Mucosa of gallbladder (tissue), 1 donor: ENCODE measurements around the gene C16orf89. TPM values are rescaled to one million over a fixed set of nuclear protein-coding genes. Genes with fewer than 3 reads are reported as not detected.
"Not testable (repeated sequence)": the region's sequence is repeated elsewhere in the genome, so short reads cannot be mapped to it uniquely, and the experiment has no call there.

Experiments used
- DNase-seq: peaks from one replicate; pipeline ENCODE4 v3.0.0-alpha.2; 2020; ENCODE audit warnings: low spot score
- total RNA-seq: library from RNA; stranded (reverse); gene quantifications from one replicate; pipeline ENCODE4 v1.2.1, GENCODE V29; 2021
- donor health status: DM: no; HTN: no; CAD: no.

Gene C16orf89
- total RNA-seq, 1 donor from 2014 or later = 25.0 TPM

DNA sequence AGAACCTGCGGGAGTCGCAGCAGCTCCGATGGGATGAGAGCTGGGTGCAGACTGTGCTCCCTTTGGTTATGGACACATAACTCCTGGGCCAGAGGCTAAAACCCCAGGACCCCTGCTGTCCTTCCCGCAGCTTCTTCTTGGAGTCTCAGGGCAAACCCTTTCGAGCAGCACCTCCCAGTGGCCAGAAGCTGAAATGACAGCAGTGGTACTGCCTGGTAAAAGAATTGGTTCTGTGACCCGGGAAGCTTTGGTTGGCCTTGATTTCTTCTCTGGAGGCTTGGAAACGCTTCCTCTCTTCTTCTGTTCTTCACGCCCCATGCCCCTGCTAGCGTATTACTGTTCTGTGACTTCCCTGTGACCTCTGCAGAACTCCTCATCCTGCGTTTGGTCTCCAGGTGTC lies 19.0 kb upstream of the C16orf89 start:
- DNase-seq = peak; percentile 46

GRCh38 chr16:5084099-5084731 lies 18.5 kb upstream of the C16orf89 start:
- DNase-seq = not testable (repeated sequence)

DNA sequence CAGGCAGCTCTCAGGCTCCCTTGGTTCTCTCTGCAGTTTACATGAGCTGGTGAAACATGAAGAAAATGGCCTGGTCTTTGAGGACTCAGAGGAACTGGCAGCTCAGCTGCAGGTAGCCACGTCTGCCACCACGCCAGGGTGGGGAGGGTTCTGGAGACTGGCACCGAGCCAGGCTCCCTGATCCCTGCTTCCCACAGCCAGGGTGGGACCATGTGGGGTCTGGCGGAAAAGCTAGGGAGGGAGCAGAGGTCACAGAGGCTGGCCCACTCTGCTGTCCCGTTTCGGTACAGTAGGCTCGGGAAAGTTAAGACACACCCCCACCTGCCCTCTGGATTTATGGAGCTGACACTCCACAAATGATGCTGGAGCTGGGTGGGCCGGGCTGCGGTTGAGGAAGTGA lies 17.9 kb upstream of the C16orf89 start:
- DNase-seq = not testable (repeated sequence)

DNA sequence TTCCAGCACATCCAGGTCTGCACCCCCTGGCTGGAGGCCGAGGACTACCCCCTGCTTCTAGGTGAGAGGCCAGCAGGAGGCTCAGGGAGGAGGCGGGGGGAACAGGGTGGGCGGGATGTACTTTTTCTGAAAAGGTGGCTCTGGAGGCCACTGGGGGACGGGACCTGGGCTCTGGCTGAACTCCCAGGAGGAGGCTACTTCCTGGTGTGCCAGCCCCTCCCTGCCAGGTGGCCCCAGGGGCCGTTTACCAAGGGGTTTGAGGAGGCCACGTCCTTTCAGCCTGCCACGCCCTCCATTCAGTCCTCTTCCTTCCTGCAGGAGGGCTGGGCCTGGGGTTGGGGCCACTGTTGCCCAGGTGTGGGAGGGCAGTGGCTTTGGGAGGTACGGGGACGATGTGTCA lies 15.2 kb upstream of the C16orf89 start:
- not testable (repeated sequence) for DNase-seq

DNA sequence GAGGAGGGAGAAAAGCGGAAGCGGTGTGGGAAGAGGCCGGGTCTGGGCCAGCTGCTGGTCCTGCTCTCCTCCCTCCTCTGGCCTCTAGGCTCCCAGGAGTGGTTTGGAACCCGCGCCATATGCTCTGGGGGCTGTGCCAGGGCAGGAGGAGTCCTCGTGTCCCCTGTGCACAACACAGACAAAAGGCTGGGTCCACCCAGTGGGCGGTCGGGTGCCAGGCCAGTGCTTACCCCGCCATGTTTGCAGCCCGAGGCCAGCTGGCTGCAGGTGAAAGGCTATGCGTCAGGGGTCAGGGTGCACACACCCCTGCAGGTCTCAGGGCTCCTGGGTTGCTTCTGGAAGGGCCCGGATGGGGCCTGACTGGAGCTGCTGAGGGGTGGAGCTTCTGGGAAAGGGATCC lies 14.7 kb upstream of the C16orf89 start:
- DNase-seq = not testable (repeated sequence)

DNA sequence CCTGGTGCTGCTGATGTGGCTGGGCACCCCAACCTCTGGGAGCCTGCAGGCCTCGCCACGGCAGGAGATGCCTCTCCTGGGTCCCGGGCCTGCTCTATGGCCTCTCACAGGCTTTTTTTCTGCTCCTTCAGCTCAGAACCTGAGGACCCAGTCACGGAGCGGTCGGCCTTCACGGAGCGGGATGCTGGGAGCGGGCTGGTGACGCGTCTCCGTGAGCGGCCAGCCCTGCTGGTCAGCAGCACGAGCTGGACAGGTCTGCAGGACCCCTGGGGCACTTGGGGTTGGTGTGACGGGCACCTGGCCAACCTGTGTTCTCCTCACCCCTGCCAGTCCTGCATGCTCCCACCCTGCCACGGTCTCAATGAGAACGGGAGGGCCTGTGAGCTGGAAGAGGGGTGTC lies 12.9 kb upstream of the C16orf89 start:
- no peak for DNase-seq

DNA sequence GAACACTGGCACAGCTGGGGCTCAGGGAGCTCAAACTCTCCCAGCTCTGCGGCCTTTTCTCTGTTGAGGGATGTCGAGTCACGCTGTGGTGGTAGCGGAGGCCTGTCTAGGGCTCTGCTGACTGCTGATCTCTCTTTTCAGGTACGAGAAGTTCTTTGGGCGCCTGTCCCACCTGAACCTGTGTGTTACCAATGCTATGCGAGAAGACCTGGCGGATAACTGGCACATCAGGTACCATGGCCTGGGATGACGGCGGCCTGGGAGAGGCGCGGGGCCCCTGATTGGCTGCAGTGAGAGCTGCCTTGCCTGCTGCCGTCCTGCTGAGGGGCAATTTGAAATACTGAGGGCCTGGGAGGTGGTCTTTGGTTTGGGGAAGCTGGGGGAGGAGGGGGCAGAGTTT lies 11.5 kb upstream of the C16orf89 start:
- no peak for DNase-seq

DNA sequence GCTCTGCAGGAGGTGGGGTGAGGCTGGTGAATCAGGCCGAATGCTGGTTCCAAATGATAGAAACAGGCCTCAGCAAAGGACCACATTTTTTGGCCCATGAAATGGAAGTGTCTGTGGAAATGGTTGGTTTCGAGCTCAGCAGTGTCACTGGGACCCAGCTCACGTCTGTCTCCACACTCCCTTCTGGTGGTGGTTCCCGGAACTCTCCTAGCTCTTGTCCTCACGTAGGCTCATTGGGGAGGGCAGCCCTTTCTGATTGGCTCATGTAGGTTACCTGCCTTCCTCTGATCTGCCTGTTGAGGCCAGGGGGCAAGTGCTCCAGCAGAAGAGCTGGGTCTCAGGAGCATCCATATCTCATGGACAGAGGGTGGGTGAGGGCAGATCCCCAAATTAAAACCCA lies 9.9 kb upstream of the C16orf89 start:
- DNase-seq = no peak

- not testable (repeated sequence) for DNase-seq
Observed at GRCh38 chr16:5073771-5074170, 8.0 kb upstream of the C16orf89 start.

GRCh38 chr16:5073279-5073629 lies 7.5 kb upstream of the C16orf89 start:
- DNase-seq = no peak

DNA sequence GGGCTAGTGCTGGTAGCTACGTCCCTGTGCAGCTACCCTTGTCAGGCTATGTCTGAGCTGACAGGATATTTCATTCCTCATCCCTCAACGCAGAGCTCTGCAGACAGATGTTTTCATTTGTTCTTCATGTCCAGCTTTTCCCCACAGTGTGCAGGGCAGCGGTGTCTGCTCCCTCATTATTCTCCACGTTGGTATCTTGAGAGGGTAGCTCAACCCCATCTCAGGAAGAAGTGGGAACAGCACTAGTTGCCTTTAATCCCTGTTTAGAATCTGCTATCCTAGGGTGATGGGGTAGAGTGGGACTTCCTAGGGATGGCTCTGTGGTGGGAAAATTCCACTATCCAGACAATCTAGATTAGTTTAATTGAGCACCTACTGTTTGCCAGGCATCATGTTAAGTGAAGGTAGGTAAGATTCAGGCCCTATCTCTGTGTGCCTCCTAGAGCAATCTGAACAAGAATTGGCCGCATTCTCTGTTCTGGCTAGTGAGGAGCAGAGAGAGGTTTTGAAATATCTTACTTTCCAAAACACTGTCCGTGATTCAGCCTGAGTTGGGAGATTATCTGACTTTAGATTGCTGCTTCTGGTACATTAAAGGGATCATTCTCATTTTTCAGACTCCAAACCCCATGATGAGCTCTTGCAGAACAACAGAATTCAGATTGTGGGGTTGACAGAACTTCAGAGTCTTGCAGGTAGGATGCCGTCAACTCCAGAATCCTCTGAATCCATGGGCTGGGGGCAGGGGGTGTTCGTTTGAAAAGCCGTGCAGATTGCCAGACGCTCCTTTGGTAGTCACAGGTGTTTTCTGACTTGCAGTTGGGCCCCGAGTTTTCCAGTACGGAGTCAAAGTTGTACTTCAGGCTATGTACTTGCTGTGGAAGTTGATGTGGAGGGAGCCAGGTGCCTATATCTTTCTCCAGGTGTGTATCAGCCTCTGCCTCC lies 6.8 kb upstream of the C16orf89 start:
- no peak for DNase-seq

GRCh38 chr16:5071681-5072333 lies 6.1 kb upstream of the C16orf89 start, which contains the start of gene ALG1:
TSS of gene ALG1 (plus strand) at chr16:5071843. CDS start at chr16:5071850, 7 bp downstream.
- peak; percentile 91 for DNase-seq

GRCh38 chr16:5071341-5071680 lies 5.6 kb upstream of the C16orf89 start:
- DNase-seq = no peak

DNA sequence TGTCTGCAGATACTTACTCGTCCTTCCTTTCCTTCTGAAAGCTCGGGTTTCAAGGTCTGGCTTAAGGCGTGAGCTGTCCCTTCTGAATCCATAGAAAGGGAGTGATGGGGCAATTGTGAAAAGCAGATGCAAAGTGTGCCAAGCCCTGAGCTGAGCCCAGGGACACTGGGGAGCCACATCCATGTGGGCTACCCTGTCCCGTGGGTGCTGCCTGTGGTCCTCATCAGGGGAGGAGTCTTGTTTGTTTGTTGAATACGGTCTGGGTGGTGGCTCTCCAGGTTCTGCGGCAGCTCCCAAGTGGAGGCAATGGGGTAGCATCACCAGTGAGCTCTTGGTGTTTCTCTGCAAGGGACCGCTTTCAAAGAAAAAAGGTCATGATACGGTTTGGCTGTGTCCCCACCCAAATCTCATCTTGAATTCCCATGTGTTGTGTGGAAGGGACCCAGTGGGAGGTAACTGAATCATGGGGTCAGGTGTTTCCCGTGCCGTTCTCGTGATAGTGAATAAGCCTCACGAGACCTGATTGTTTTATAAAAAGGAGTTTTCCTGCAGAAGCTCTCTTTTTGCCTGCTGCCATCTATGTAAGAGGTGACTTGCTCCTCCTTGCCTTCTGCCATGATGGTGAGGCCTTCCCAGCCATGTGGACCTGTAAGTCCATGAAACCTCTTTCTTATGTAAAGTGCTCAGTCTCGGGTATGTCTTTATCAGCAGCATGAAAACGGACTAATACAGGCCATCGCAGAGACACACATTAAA lies 4.9 kb upstream of the C16orf89 start:
- DNase-seq = no peak

DNA sequence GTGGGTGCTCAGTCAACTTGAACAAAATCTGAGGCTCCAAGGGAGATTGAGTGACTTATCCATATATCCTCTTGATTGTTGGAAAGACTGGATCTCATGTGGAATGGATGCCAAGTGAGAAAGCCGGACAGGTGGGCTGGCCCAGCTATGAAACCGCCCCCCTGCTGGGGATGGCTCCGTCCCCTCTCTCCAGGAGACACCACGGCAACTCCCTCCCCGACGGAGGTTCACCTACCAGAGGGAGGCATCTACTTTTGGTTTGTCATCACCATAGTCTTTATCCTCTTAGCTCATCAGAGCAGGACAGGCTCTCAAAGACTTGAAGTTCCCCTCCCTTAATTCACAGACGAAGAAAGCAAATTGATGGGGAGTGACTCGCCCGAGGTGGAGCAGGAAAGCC lies 4.1 kb upstream of the C16orf89 start:
- no peak for DNase-seq

- DNase-seq = no peak
Observed at GRCh38 chr16:5069048-5069447, 3.3 kb upstream of the C16orf89 start.

DNA sequence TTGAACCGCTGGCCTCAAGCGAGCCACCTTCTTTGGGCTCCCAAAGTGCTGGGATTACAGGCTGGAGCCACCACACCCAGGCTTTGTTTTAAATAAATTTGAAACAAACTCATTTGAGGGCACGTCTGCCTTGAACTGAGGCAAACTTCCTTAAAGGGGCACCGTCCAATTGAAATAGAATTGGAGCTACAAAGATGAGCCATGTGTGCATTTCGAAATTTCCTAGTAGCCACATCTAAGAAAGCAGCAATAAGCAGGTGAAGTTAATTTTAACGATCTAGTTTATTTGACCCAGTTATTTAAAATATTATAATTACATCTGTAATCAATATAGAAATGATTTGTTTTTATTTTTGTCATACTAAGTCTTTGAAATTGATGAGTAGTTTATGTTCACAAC lies 755 bp upstream of the C16orf89 start:
- no peak for DNase-seq

DNA sequence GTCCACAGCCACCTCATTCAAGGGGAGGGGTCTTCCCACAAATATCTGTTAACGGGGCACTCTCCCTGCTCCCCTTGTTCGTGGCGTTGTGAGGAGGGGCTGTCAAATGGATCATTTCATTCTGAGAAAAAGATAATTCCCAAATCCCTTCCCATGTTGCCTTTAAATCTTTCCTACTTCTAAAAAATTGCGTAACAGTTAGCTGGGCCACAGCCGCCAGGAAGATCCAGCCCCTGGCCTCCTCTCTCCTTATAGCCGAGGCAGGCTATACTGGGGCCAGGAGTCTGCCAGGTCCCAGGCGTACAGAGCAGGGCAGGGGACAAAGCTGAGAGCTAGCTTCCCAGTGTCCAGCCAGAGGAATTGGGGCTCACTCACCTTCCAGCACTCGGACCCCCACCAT lies 430 bp downstream of the C16orf89 start:
- no peak for DNase-seq

- no peak for DNase-seq
Observed at GRCh38 chr16:5064915-5065314, 841 bp downstream of the C16orf89 start.

GRCh38 chr16:5062790-5063765 lies 2.7 kb downstream of the C16orf89 start:
- no peak for DNase-seq

- DNase-seq = no peak
Observed at GRCh38 chr16:5062051-5062450, 3.7 kb downstream of the C16orf89 start.
